Liver (tissue), 3 donors: ENCODE data around the gene PPME1.

Source experiments
- EGR1 ChIP-seq, 2 donors: IDR thresholded peaks; 2 replicates each; pipeline ENCODE4 v1.6.1; 2016 to 2018; ENCODE audit warnings: antibody characterized with exemption in 2 of 2, low read depth in 2 of 2
- HNF4A ChIP-seq, 2 donors: conservative IDR thresholded peaks; 2 replicates each; pipeline ENCODE4 v1.6.1; 2016; ENCODE audit warnings: antibody characterized with exemption in 2 of 2, mild to moderate bottlenecking in 2 of 2
- JUND ChIP-seq, 2 donors: IDR thresholded peaks; 2 replicates each; pipeline ENCODE4 v1.6.1; 2016; ENCODE audit warnings: antibody characterized with exemption in 2 of 2
- MAX ChIP-seq: IDR thresholded peaks from 2 replicates; pipeline ENCODE4 v1.6.1; 2016; ENCODE audit warnings: antibody characterized with exemption
- RAD21 ChIP-seq, 2 donors: IDR thresholded peaks; 2 replicates each; pipeline ENCODE4 v1.6.1; 2016; ENCODE audit warnings: antibody characterized with exemption in 2 of 2, mild to moderate bottlenecking in 2 of 2
- REST ChIP-seq: IDR thresholded peaks from 2 replicates; pipeline ENCODE4 v1.6.1; 2016; ENCODE audit warnings: antibody characterized with exemption, mild to moderate bottlenecking
- RXRA ChIP-seq, 2 donors: IDR thresholded peaks; 2 replicates each; pipeline ENCODE4 v1.6.1; 2017 to 2018; ENCODE audit warnings: antibody characterized with exemption in 2 of 2, mild to moderate bottlenecking in 1 of 2
- SP1 ChIP-seq: IDR thresholded peaks from 2 replicates; pipeline ENCODE4 v1.6.1; 2018; ENCODE audit warnings: antibody characterized with exemption, mild to moderate bottlenecking
- TAF1 ChIP-seq: conservative IDR thresholded peaks from 2 replicates; pipeline ENCODE4 v1.6.1; 2016; ENCODE audit warnings: antibody characterized with exemption, mild to moderate bottlenecking
- YY1 ChIP-seq: IDR thresholded peaks from 2 replicates; pipeline ENCODE4 v1.6.1; 2016; ENCODE audit warnings: antibody characterized with exemption, mild to moderate bottlenecking
- ZBTB33 ChIP-seq: IDR thresholded peaks from 2 replicates; pipeline ENCODE4 v1.6.1; 2016; ENCODE audit warnings: antibody characterized with exemption
- TF ChIP-seq, protein P1 (sequence below): fragments of 150-350 bp; IDR thresholded peaks from 2 replicates; pipeline ENCODE4 v1.5.1; 2017; ENCODE audit warnings: improper control_type of control experiment, low read depth, low read length; ENCODE audit not compliant: missing input control
- TF ChIP-seq, protein P2 (sequence below): IDR thresholded peaks from 2 replicates; pipeline ENCODE4 v1.6.1; 2016; ENCODE audit warnings: antibody characterized with exemption
- donor health status: healthy.
- donor health status: healthy.

DNA sequence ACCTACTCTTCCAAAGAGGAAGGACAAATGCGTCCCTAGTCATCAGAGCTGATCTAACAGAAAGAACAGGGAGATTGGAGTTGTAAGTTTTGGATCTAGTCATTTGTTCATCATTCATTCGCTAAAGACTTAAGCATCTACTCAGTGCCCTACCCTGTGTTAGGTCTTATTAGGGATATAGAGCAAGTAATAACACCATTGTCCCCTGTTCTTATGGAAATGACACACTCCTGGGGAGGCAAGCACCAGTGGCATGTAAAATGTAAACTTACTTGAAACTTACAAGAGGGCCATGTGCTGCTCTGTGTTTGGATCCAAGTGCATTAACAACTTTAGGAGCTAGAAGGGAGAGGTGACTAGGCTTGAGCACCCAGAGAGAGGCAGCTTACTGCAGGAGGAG, 78.4 kb downstream of the PPME1 start:
- no peak for TF ChIP-seq YY1
- TF ChIP-seq, protein P1, sequence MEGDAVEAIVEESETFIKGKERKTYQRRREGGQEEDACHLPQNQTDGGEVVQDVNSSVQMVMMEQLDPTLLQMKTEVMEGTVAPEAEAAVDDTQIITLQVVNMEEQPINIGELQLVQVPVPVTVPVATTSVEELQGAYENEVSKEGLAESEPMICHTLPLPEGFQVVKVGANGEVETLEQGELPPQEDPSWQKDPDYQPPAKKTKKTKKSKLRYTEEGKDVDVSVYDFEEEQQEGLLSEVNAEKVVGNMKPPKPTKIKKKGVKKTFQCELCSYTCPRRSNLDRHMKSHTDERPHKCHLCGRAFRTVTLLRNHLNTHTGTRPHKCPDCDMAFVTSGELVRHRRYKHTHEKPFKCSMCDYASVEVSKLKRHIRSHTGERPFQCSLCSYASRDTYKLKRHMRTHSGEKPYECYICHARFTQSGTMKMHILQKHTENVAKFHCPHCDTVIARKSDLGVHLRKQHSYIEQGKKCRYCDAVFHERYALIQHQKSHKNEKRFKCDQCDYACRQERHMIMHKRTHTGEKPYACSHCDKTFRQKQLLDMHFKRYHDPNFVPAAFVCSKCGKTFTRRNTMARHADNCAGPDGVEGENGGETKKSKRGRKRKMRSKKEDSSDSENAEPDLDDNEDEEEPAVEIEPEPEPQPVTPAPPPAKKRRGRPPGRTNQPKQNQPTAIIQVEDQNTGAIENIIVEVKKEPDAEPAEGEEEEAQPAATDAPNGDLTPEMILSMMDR = no peak
- no peak for TF ChIP-seq MAX
- no peak for TF ChIP-seq JUND (IDR thresholded peaks at IDR 0.05)
- TF ChIP-seq RAD21 (IDR thresholded peaks at IDR 0.05) = no peak
- TF ChIP-seq SP1 = no peak
- no peak for TF ChIP-seq ZBTB33
- TF ChIP-seq RXRA (IDR thresholded peaks at IDR 0.05) = no peak
- no peak for TF ChIP-seq REST
- TF ChIP-seq EGR1 (IDR thresholded peaks at IDR 0.05; ENCODE audit: low read depth in 2 of 2) = no peak
- TF ChIP-seq HNF4A (conservative IDR thresholded peaks at IDR 0.05) = no peak
- no peak for TF ChIP-seq TAF1
- TF ChIP-seq, protein P2, sequence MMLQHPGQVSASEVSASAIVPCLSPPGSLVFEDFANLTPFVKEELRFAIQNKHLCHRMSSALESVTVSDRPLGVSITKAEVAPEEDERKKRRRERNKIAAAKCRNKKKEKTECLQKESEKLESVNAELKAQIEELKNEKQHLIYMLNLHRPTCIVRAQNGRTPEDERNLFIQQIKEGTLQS = no peak
